ENCODE results near the gene AGPAT3.
A peak's percentile ranks its signal among the peaks of the same experiment; 100 is the strongest.

The AGPAT3 gene

GRCh38 chr21:43958364-43959158 is 93.5 kb downstream of the AGPAT3 start:
- no peak for DNase-seq

- DNase-seq, result no peak
Observed at GRCh38 chr21:43959231-43960116, 94.5 kb downstream of the AGPAT3 start.

GRCh38 chr21:43961382-43961909 is 96.4 kb downstream of the AGPAT3 start:
- DNase-seq, result no peak

- DNase-seq, result no peak
Observed at GRCh38 chr21:43965911-43966585, 101.0 kb downstream of the AGPAT3 start.

- no peak for DNase-seq
Observed at GRCh38 chr21:43966946-43967512, 102.0 kb downstream of the AGPAT3 start.

- no peak for DNase-seq
Observed at GRCh38 chr21:43967981-43968380, 103.0 kb downstream of the AGPAT3 start.

GRCh38 chr21:43968410-43969114 is 103.5 kb downstream of the AGPAT3 start:
- no peak for DNase-seq

GRCh38 chr21:43969115-43969444 is 104.1 kb downstream of the AGPAT3 start:
- no peak for DNase-seq

- DNase-seq, result no peak
Observed at GRCh38 chr21:43970551-43970950, 105.5 kb downstream of the AGPAT3 start.

- DNase-seq, result no peak
Observed at GRCh38 chr21:43971201-43971991, 106.4 kb downstream of the AGPAT3 start.

GRCh38 chr21:43971992-43972255 is 106.9 kb downstream of the AGPAT3 start:
- DNase-seq, result no peak

GRCh38 chr21:43972850-43973633 is 108.0 kb downstream of the AGPAT3 start:
- no peak for DNase-seq

- no peak for DNase-seq
Observed at GRCh38 chr21:43973634-43973955, 108.6 kb downstream of the AGPAT3 start.

GRCh38 chr21:43974791-43975468 is 109.9 kb downstream of the AGPAT3 start:
- DNase-seq, result no peak

- peak; percentile 10 to 48 for DNase-seq
Observed at GRCh38 chr21:43975469-43976098, 110.6 kb downstream of the AGPAT3 start.

GRCh38 chr21:43976661-43977060 is 111.6 kb downstream of the AGPAT3 start:
- DNase-seq, result no peak

- DNase-seq, result no peak
Observed at GRCh38 chr21:43978060-43978459, 113.0 kb downstream of the AGPAT3 start.

- DNase-seq, result no peak
Observed at GRCh38 chr21:43979654-43980053, 114.6 kb downstream of the AGPAT3 start.

GRCh38 chr21:43981151-43981870 is 116.3 kb downstream of the AGPAT3 start:
- DNase-seq, result no peak

Data from bone marrow (tissue), 2 donors.